Aorta (tissue), 5 donors: ENCODE measurements around the gene PRKAG1. TPM values are rescaled to one million over a fixed set of nuclear protein-coding genes. Genes with fewer than 3 reads are reported as not detected.

ENCODE experiments used
- ATAC-seq: fragments of 200-7000 bp; cut with Tn5 transposase; one replicate; pipeline ENCODE4 v1.9.1; 2022; ENCODE audit warnings: moderate library complexity; ENCODE audit not compliant: low FRiP score
- DNase-seq, 2 donors: peaks; one replicate each; pipeline ENCODE4 v3.0.0-alpha.2; 2020
- H3K27ac ChIP-seq, 2 donors: one replicate each; pipeline ENCODE4 v1.5.1; 2013; ENCODE audit warnings: low read length in 2 of 2, mild to moderate bottlenecking in 2 of 2, moderate library complexity in 2 of 2, control low read depth in 1 of 2, inconsistent platforms in 1 of 2, low read depth in 1 of 2
- H3K27me3 ChIP-seq, 2 donors: one replicate each; pipeline ENCODE4 v1.6.1; 2013; ENCODE audit warnings: control low read depth in 1 of 2, low read length in 1 of 2, mild to moderate bottlenecking in 1 of 2, moderate library complexity in 1 of 2; ENCODE audit not compliant: insufficient read depth in 2 of 2, control insufficient read depth in 1 of 2
- H3K36me3 ChIP-seq, 2 donors: one replicate each; pipeline ENCODE4 v1.6.1; 2013; ENCODE audit warnings: control low read depth in 1 of 2, low read length in 1 of 2, mild to moderate bottlenecking in 1 of 2; ENCODE audit not compliant: insufficient read depth in 2 of 2, control insufficient read depth in 1 of 2
- H3K4me1 ChIP-seq, 2 donors: one replicate each; pipeline ENCODE4 v1.6.1; 2013; ENCODE audit warnings: low read length in 2 of 2, control low read depth in 1 of 2, mild to moderate bottlenecking in 1 of 2, moderate library complexity in 1 of 2; ENCODE audit not compliant: insufficient read depth in 2 of 2, control insufficient read depth in 1 of 2
- H3K4me3 ChIP-seq, 2 donors: one replicate each; pipeline ENCODE4 v1.5.1; 2013; ENCODE audit warnings: low read length in 2 of 2, control low read depth in 1 of 2, mild to moderate bottlenecking in 1 of 2
- H3K9me3 ChIP-seq: one replicate; pipeline ENCODE4 v1.6.1; 2013; ENCODE audit warnings: mild to moderate bottlenecking, low read length; ENCODE audit not compliant: control insufficient read depth
- WGBS, 2 donors: extraction: QIAGEN DNeasy Blood & Tissue Kit; methylation state at CpG; one replicate each; pipeline ENCODE4 v1.1.7; 2013; 5-methylcytosine and 5-hydroxymethylcytosine counted together
- intact Hi-C, 2 donors: fragments of 100-400 bp; cut with DNase I; formaldehyde crosslinking; loops; one replicate each; pipeline versions ENCODE4 v1.14.2 to v1.15.0; 2022
- polyA plus RNA-seq, 2 donors: library from polyadenylated mRNA; stranded (reverse); fragments of 200-250 nt; gene quantifications; one replicate each; pipeline ENCODE4 v1.2.3, GENCODE V29; 2013
- total RNA-seq, 2 donors: library from RNA; stranded (reverse); fragmentation: NEBNext Ultra II Directional; extraction: Animal tissue kit (Norgen Biotek cat#: 25700); gene quantifications; one replicate each; pipeline ENCODE4 v1.2.1, GENCODE V29; 2021
- donor health status: healthy with polysubstance abuse.
- donor health status: Bipolar disorder and iron deficiency.
- donor health status: DM: no; HTN: no; CAD: no.
- donor health status: DM: no; HTN: no; CAD: no.
- donor health status: DM: yes; HTN: yes; CAD: no.

Gene PRKAG1
- total and polyA plus RNA-seq, 4 donors: 44.8 to 57.1 (median 49.3) TPM

DNA sequence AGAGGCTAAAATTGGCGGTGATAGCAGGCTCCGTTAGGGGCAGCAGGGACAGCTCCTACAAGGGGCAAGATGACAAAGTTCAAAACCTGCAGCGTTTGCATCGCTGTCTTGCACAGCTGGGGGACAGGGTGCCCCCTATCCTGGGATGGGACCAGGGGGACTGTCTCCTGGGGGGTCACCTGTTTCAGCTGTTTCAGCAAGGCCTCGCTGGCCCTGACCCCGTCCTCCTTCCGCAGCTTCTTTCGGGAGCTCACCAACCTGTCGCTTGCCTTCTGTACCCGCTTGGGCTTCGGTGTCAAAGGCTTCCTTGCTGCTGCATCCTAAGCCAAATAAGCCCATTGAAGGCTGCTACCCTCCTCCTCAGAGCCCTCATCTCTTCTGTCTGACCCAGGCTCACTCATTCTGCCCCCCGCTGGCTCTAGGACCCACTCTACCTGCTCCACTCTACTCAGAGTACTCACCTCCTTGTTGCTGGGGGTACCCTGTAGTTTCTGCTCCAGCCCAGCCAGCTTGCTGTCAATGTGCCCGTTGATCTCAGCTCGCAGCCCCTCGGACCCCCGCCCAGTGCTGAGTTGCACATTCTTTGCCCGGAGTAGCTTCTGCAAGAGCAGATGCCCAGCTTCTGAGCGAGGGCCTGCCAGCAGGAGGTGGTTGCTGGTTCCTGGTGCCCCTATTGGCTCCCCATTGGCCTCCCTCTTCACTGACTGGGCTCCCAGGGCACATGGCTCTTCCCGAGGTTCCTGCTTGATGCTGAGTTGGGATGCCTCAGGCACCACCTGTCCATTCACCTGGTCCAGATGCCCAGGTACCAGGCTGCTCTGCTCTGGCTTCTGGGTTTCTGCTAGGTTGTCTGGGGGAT lies 12.4 kb upstream of the PRKAG1 start:
- intact Hi-C loops: no loop called here
- H3K27ac ChIP-seq: no peak overlapping the region
- 91 to 92% methylated on average over 19 of the region's 19 CpGs for WGBS, 2 donors
- H3K36me3 ChIP-seq: peaks cover 2 to 26% of the 10 kb centered on the region in 2 donors
- H3K9me3 ChIP-seq: no peaks in the 10 kb centered on the region
- H3K4me1 ChIP-seq: no peaks in the 10 kb centered on the region
- ATAC-seq: no peak
- no peaks in the 10 kb centered on the region for H3K27me3 ChIP-seq
- peak in 1 of 2 donors; percentile 45 for DNase-seq
- H3K4me3 ChIP-seq: no peak overlapping the region

DNA sequence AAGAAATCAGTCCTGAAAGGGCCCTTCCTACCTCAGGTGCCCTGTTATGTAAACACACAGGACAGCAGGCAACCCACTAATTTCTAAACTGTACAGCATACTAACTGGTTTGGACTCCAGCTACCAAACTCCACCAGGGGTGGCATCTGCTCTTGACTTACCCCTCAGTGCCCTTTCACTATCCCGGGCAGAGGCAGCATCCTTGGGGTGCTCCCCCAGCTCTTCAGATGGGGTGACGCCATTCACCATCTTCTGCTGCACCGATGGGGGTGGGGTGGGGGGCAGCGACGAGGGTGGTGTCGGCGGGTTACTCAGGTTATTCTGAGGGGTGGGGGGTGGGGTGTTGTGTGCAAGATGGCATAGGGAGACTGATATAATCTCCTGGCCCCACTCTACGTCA lies 11.5 kb upstream of the PRKAG1 start:
- H3K9me3 ChIP-seq: no peaks in the 10 kb centered on the region
- ATAC-seq (no peak), DNase-seq (peak in 1 of 2 donors; percentile 29)
- H3K27ac ChIP-seq: no peak overlapping the region
- 83 to 87% methylated on average over 8 of the region's 8 CpGs for WGBS, 2 donors
- H3K4me1 ChIP-seq: no peaks in the 10 kb centered on the region
- intact Hi-C loops: no loop called here
- H3K36me3 ChIP-seq: peaks cover 2 to 27% of the 10 kb centered on the region in 2 donors
- H3K4me3 ChIP-seq: no peak overlapping the region
- no peaks in the 10 kb centered on the region for H3K27me3 ChIP-seq

DNA sequence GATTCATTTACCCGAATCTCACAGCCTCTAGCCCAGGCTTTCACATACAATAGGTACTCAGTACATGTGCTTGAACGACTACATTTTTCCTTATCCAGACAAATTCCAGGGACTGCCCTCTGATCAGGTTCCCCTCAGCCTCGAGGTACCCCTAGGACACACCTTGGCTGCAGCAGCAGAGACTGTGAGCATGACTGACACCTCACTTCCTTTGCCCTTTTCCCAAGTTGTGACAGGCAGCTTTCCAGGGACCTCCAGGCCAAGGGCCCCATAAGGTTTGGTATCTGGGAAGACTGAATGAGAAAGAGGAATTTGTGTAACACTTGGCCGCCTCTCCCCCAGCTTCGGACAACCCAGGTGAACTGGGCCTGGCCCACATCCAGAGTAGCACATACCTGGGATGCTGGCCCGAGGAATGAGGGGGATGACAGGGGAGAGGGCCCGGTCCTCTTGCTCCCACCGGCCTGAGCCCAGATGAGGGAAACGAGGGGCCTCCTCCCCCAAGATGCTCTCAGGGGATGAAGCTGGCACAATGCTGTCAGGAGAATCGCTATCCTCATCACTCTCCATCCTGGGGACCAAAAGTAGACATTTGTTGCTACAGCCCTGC lies 10.2 kb upstream of the PRKAG1 start:
- WGBS, 2 donors: 82 to 83% methylated on average over 10 of the region's 10 CpGs
- Histone ChIP-seq H3K9me3 (no peaks in the 10 kb centered on the region), H3K36me3 (peaks cover 2 to 26% of the 10 kb centered on the region in 2 donors), H3K27ac (no peak overlapping the region), H3K4me3 (no peak overlapping the region), H3K4me1 (no peaks in the 10 kb centered on the region), H3K27me3 (no peaks in the 10 kb centered on the region)
- DNase-seq (peak in 1 of 2 donors; percentile 31), ATAC-seq (no peak)
- intact Hi-C loops: no loop called here

DNA sequence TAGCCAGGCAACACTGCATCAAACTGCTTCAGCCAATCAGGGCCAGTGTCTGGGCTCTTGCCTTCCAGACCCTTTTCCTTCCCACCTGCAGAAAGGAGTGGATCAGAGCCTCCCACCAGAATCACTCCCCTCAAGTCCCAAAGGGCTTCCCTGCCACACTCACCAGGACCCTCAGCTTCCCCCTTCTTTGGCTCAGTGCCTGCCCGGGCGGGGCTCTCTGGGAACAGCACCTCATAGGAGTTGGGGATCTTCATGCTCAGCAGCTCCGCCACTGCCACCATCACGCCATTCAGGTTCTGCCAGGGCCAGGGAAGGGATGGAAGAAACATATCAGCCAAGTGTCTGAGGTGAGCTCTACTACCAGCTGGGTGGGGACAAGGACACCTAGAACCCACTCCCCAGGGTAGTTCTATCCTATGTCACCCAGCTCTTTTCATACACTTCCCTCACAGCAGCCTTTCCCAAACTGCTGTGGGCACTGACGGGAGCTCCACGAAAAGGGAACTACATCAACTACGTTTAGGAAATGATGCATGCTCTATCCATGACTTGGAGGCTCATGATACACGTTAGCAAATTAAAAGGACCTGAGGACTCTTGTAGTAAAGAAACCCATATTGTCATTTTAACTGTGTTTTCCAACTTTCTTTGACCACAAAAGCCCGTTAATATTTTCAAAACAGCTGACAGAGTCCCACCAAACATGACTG lies 9.4 kb upstream of the PRKAG1 start:
- Histone ChIP-seq H3K4me1 (no peaks in the 10 kb centered on the region), H3K36me3 (peaks cover 2 to 19% of the 10 kb centered on the region in 2 donors), H3K9me3 (no peaks in the 10 kb centered on the region), H3K27me3 (no peaks in the 10 kb centered on the region), H3K4me3 (no peak overlapping the region), H3K27ac (no peak overlapping the region)
- DNase-seq (peak in 1 of 2 donors; percentile 52), ATAC-seq (no peak)
- 90% methylated on average over 9 of the region's 9 CpGs for WGBS, 2 donors
- intact Hi-C loops: no loop called here

DNA sequence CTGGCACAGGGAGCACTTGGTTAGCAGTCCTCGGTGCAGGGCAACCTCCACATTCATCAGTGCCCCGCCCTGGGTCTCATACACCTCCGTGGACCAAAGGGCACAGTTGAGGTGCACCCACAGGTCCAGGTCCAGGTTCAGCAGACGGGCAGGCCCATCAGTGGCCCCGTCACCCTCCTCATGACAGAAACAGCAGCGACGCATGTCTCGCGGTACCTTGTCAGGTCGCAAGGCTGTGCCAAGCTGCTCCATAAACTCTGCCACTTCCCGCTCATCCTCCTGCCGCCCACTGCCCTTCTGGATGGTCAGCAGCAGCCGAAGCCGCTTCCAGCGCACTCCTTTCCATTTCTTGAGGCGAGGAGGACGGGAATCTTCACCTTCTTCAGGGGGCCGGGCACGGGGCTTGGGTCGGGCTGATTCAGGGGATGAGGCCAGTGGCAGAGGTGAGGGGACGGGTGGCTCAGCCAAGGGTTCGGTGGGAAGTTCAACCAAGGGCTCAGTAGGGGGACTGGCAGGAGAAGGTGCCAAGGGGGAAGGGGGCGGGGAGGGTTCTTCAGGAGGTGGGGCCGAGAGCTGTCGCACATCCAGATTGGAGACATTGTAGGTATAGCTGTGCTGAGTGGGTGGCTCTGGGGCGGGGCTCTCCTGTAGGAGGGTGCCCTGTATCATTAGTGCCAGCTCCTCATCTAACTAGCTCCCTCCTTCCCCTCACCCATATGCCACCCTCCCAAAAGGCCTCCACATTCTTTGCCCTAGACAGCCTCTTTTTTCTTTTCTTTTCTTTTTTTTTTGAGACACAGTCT lies 8.3 kb upstream of the PRKAG1 start:
- Histone ChIP-seq H3K27me3 (no peaks in the 10 kb centered on the region), H3K4me3 (no peak overlapping the region), H3K4me1 (no peaks in the 10 kb centered on the region), H3K27ac (no peak overlapping the region), H3K9me3 (no peaks in the 10 kb centered on the region), H3K36me3 (peaks cover 2 to 14% of the 10 kb centered on the region in 2 donors)
- ATAC-seq: no peak
- DNase-seq: peak in 1 of 2 donors; percentile 44
- intact Hi-C loops: no loop called here
- WGBS, 2 donors: 94 to 96% methylated on average over 26 of the region's 26 CpGs

DNA sequence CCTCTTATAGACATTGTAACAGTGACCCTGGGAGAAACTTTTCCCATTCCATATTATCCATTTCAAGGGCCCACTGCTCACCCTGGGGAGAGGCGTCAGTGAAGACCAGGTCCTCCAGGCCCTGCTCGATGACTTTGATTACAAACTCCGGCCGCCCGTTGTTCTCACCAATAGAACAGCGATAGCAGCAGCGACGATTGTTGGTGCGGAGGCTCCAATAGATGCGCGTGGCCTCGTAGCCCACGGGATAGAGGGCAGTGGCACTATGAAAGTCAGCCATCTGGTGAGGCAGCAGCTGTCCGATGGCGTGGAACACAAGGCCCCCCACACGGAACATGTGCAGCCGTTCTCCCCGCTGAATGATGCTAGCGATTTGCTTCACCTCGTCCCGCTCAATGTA lies 7.5 kb upstream of the PRKAG1 start:
- H3K4me3 ChIP-seq: no peak overlapping the region
- ATAC-seq (no peak), DNase-seq (peak in 1 of 2 donors; percentile 32)
- H3K36me3 ChIP-seq: peaks cover 2 to 19% of the 10 kb centered on the region in 2 donors
- WGBS, 2 donors: 94 to 95% methylated on average over 21 of the region's 21 CpGs
- no peaks in the 10 kb centered on the region for H3K9me3 ChIP-seq
- H3K27ac ChIP-seq: no peak overlapping the region
- H3K27me3 ChIP-seq: no peaks in the 10 kb centered on the region
- no peaks in the 10 kb centered on the region for H3K4me1 ChIP-seq
- intact Hi-C loops: no loop called here

DNA sequence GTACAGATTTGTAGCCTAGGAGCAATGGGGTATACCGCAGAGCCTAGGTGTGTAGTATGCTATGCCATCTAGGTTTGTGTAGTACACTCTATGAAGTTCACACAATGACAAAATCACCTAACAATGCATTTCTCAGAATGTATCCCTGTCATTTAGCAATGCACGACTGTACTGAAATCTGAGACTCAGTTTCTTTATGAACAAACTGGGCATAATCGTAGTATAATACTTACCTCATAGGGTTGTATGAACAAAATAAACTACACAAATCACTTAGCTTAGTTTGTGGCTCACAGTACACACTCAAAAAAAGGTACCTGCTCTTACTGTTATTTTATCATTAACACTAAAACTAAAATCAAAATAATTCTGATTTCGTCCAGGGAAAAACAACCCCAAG lies 6.9 kb upstream of the PRKAG1 start:
- intact Hi-C loops: no loop called here
- ATAC-seq (no peak), DNase-seq (no peak)
- Histone ChIP-seq H3K27ac (no peak overlapping the region), H3K4me1 (no peaks in the 10 kb centered on the region), H3K27me3 (no peaks in the 10 kb centered on the region), H3K36me3 (peaks cover 2 to 19% of the 10 kb centered on the region in 2 donors), H3K9me3 (no peaks in the 10 kb centered on the region), H3K4me3 (no peak overlapping the region)
- WGBS, 2 donors: 87 to 88% methylated on average over 4 of the region's 4 CpGs

DNA sequence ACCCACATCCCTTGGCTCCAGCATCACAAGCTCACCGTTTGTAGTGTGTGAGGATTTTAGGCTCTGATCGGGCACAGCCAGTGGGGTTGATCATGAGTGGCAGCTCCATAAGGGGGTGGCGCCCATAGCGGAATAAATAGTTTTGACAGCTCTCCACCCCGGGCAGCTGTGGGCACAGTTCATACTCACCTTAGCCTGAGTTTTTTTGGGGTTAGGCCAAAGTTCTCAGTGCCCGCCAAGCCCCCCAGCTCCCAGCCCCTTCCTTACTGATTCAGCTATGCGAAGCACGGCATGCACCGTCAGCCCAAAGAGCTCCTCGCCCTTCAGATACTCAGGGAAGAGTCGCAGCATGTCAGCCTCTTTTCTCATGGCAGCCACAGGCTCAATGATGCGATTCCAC lies 6.0 kb upstream of the PRKAG1 start:
- H3K9me3 ChIP-seq: no peaks in the 10 kb centered on the region
- intact Hi-C loops: no loop called here
- ATAC-seq: no peak
- peak in 1 of 2 donors; percentile 17 for DNase-seq
- H3K27ac ChIP-seq: no peak overlapping the region
- no peaks in the 10 kb centered on the region for H3K4me1 ChIP-seq
- no peak overlapping the region for H3K4me3 ChIP-seq
- no peaks in the 10 kb centered on the region for H3K27me3 ChIP-seq
- 85 to 89% methylated on average over 12 of the region's 12 CpGs for WGBS, 2 donors
- H3K36me3 ChIP-seq: peaks cover 2 to 19% of the 10 kb centered on the region in 2 donors
